ENCODE data around the gene NTRK2. TPM values are rescaled to one million over a fixed set of nuclear protein-coding genes. Genes with fewer than 3 reads are reported as not detected.

The NTRK2 gene
- total and polyA plus RNA-seq, 10 of the 15 experiments (the other 5 are each of a cell fraction or from before 2014, with no cell fraction given) = 0.42 to 4.6 (median 0.65) TPM

- ATAC-seq = no peak
- H3K36me3 ChIP-seq (ENCODE audit: control insufficient read depth in 2 of 2, insufficient read depth in 2 of 2, low read length in 1 of 2) = no peaks in the 10 kb centered on the region
- H3K4me1 ChIP-seq (ENCODE audit: control insufficient read depth, insufficient read depth, low read length) = no peaks in the 10 kb centered on the region
- intact Hi-C loops (cut with micrococcal nuclease; ENCODE audit: unreplicated experiment) (no loop called here), in situ Hi-C loops (cut with MboI) (no loop called here)
- WGBS (ENCODE audit: insufficient coverage, insufficient replicate concordance, low lambda C conversion rate, missing lambda C conversion rate) = 24% methylated on average over 1 of the region's 1 CpG
- H3K9me3 ChIP-seq (replicated peaks; ENCODE audit: control insufficient read depth, insufficient read depth, low read length) = no peaks in the 10 kb centered on the region
- H3K79me2 ChIP-seq (ENCODE audit: control insufficient read depth, insufficient read depth, low read length) = no peaks in the 10 kb centered on the region
- H3K27ac ChIP-seq (ENCODE audit: control insufficient read depth, insufficient read depth) = no peak overlapping the region
- ChIA-PET POLR2A (no interaction called here), SMC1A (ENCODE audit: uncharacterized antibody, unreplicated experiment) (no interaction called here), RAD21 (ENCODE audit: unreplicated experiment) (no interaction called here), CTCF (no interaction called here)
- no peak overlapping the region for H2AFZ ChIP-seq (ENCODE audit: control insufficient read depth, low read depth, low read length)
- H4K20me1 ChIP-seq (ENCODE audit: control insufficient read depth, insufficient read depth) = no peaks in the 10 kb centered on the region
- FAIRE-seq = no peak
- no peak for DNase-seq (ENCODE audit: low read depth, low spot score)
- no TSS peak for BruUV-seq (replicated peaks)
- H3K27me3 ChIP-seq (replicated peaks in 1 of 2; ENCODE audit: control insufficient read depth in 2 of 2, insufficient read depth in 2 of 2, low read length in 1 of 2) = no peaks in the 10 kb centered on the region
- no peak overlapping the region for H3K4me2 ChIP-seq (ENCODE audit: control insufficient read depth, insufficient read depth)
- no peak overlapping the region for H3K9ac ChIP-seq (ENCODE audit: control insufficient read depth, insufficient read depth, low read length)
- no peak overlapping the region for H3K4me3 ChIP-seq
- TF ChIP-seq RUNX3 (IDR thresholded peaks at IDR 0.05; ENCODE audit: low read length) (no peak), KDM1A (IDR thresholded peaks at IDR 0.05; ENCODE audit: borderline replicate concordance) (no peak), IRF4 (IDR thresholded peaks at IDR 0.05; ENCODE audit: low read depth, low read length) (no peak), BRCA1 (IDR thresholded peaks at IDR 0.05; ENCODE audit: low read depth, low read length) (no peak), ZNF24 (IDR thresholded peaks at IDR 0.05) (no peak), KAT2A (conservative IDR thresholded peaks at IDR 0.05; ENCODE audit: control insufficient read depth, low read depth, low read length) (no peak), HDAC2 (IDR thresholded peaks at IDR 0.05) (no peak), POU2F2 (IDR thresholded peaks at IDR 0.05; ENCODE audit: borderline replicate concordance, low read depth, low read length) (no peak), SMAD1 (IDR thresholded peaks at IDR 0.05; ENCODE audit: low read depth, partially characterized antibody) (no peak), ZBTB40 (IDR thresholded peaks at IDR 0.05; ENCODE audit: borderline replicate concordance) (no peak), MTA2 (IDR thresholded peaks at IDR 0.05; ENCODE audit: low read depth) (no peak), E2F4 (IDR thresholded peaks at IDR 0.05; ENCODE audit: low read depth, low read length) (no peak), EP300 (IDR thresholded peaks at IDR 0.05; ENCODE audit: borderline replicate concordance in 1 of 2, control insufficient read depth in 1 of 2, low read depth in 2 of 2, low read length in 2 of 2) (no peak), CEBPZ (IDR thresholded peaks at IDR 0.05; ENCODE audit: low read depth, low read length) (no peak), SMARCA5 (IDR thresholded peaks at IDR 0.05) (no peak), SP1 (IDR thresholded peaks at IDR 0.05; ENCODE audit: low read depth, low read length) (no peak)
These were observed 304.7 kb downstream of the NTRK2 start for GRCh38 chr9:84974258-84974657.
